H4 (cell line): ENCODE data around the gene RERE. TPM values are rescaled to one million over a fixed set of nuclear protein-coding genes. Genes with fewer than 3 reads are reported as not detected.

Source experiments
- DNase-seq: peaks from one replicate; pipeline ENCODE4 v3.0.0-alpha.2; 2015; ENCODE audit warnings: low spot score
- total RNA-seq: library from RNA; depleted of rRNA; stranded (reverse); fragments of >200 nt; shearing (Covaris generic); gene quantifications from 2 replicates; pipeline ENCODE4 v1.2.3, GENCODE V29; 2014

Gene RERE
- total RNA-seq, 1 experiment from 2014 or later: 19.1 TPM

DNA sequence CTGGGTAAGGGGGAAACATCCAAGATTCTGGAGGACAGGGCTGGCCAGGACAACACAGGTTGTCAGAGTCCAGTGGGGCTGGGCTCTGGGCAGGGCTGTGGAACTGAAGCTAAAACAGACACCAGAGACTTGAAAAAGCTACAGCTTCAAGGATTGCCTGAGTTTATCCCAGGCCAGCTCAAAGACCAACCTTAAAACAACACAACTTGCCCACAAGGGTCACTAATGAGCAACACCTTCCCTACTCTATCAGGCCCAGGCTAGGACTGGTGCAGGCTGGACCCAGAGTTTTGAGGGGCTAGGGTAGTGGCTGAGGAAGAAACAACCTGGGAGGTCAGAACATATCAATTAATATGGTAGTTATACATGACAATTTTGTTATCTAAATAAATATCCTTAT lies 338.9 kb downstream of the RERE start:
- no peak for DNase-seq

DNA sequence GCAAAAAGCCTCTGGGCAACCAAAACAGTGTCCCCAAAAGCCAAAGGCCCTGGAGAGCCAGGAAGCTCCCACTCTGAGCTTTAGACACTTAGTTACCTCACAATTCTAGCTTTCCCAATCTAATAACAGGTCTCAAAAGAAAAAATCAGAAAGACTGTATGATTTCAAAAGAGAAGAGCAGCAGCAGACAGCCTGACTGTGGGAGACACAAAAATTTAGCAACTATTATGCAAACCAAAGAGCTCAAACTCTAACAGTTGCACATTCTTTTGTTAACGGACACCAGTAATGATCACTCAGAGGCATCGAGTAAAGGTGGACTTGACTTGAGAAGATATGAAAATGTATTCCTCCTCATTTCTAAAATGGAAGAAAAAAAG lies 339.5 kb downstream of the RERE start:
- no peak for DNase-seq

- DNase-seq: no peak
Measured at GRCh38 chr1:8477166-8477982, 340.1 kb downstream of the RERE start.

DNA sequence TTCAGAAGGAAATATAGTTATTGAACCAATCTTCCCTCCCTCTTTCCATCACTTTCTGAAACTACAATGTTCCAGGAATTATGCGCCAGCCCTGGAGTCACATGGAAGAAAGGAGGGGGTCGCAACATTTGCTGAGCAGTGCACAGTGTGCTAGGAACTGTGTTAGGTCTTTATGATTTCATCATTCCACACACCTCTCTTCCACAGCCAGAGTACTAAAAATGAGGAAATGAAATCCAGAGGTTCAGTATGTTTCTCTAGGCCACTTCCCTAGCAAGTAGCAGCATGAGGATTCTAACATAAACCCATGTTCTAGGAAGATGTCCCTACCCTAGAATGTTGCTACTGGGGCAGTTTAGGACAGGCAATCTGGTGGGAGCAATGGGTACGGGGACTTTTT lies 341.4 kb downstream of the RERE start:
- no peak for DNase-seq

- DNase-seq: no peak
Measured at GRCh38 chr1:8474369-8474768, 343.1 kb downstream of the RERE start.

DNA sequence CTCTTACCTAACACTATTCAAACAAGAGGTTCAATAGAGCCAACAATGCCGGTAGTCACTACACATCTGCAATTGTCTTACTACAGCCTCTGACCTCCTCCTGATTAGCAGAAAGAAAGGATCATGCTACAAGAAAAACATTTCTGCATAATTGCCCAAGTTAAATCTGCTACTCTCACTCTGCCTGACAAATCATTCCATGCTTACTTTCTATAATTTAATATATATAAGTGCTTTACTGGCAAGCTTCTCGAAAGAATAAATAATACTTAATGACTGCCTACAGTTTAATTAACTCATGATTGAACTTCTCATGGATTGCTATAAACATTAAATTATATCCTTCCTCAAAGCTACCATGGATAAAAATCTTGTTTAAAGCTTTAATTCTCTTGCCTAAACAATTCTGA lies 343.5 kb downstream of the RERE start:
- DNase-seq: no peak

- DNase-seq: no peak
Measured at GRCh38 chr1:8473121-8473875, 344.1 kb downstream of the RERE start.

DNA sequence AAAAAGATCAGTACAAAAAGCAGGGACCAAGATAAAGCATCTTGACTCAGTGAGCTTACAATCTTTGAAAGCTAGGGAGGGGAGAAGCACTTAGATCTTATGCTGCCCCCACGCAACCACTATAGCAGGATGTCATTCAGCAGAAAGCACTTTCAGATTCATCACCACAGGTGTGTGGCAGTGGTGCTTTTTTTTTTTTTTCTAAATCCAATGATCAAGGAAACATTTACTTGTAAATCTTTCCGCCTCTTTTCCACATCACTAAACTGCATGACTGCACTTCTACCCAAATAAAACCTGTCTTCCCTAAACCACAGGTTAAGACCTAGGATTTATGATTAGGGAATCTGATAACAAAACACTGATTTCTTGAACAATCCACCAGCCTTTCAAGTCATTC lies 344.8 kb downstream of the RERE start:
- no peak for DNase-seq

GRCh38 chr1:8471451-8471850 lies 346.0 kb downstream of the RERE start:
- no peak for DNase-seq

- no peak for DNase-seq
Measured at GRCh38 chr1:8468751-8469150, 348.7 kb downstream of the RERE start.

- no peak for DNase-seq
Measured at GRCh38 chr1:8467308-8467707, 350.1 kb downstream of the RERE start.

GRCh38 chr1:8465692-8466091 lies 351.7 kb downstream of the RERE start:
- no peak for DNase-seq

DNA sequence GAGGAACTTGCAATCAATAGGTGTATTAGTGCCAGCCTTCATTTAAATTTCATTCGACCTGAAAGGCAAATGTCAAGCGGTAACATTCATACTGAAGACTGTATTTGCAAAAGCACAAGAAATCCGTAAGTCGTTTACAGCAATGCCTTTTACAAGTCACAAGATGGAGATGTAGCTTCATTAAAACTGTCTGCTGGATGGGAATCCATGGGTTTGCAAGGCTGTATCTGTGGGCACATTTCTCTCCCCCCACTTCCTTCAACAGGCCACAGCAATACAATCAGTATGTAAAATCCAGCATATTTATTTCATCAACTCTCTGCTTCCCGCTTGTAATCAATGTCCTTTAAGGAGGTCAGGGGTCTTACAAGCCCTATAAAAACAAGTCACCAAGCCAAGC lies 352.4 kb downstream of the RERE start:
- no peak for DNase-seq

DNA sequence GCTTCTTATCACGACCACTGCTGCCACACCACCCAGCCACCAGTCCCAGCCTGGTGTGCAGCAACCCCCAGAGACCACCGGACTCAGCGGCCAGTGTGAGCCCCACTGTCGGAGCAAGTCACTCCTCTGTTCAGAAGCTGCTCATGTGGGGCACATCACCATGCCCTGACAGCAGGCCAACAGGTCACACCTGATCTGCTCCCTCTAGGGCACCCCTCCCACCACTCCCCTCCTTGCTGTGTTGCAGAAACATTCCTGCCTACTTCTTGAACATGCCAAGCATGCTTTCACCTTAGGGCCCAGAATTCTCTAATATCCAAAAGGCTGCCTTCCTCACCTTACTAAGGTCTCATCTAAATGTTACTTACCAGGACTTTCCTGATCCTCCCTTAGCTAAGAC lies 353.1 kb downstream of the RERE start:
- no peak for DNase-seq

DNA sequence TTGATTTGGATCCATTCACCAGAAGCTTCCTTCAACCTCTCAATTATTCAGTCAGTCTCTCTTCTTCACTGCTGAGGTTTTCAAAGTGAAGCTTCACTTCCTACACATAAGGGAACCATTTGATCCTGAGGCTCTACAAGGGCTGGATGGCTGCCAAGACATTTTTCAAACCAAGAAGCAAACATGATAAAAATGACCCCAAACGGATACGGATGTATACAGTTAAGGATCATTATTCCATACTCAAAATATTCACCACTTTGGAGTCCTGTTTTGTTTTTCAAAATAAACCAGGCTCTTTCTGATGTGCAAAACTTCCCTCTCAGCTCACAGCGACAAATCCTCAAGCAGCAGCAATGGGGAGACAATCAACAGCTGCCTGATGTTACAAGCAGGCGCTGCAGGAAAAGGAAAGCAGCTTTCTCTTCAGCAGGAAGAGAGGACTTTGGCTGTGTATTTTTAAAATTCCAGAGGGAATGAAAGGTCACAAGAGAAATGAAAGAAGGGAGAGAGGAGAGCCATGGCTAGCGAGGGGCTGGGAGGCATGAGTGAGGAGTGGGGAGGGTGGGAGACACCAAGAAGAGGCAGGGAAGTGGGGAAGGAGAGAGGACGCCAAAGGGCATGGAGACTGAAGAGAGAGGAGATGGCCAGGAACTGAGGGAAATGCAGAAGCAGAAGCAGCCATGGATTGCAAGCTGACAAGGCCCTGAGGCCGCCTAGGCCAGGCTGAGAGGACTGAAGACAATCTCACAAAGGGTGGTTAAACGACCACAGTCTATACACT lies 354.1 kb downstream of the RERE start:
- peak; percentile 47 for DNase-seq

GRCh38 chr1:8462371-8462892 lies 355.0 kb downstream of the RERE start:
- no peak for DNase-seq

GRCh38 chr1:8461351-8462110 lies 355.9 kb downstream of the RERE start:
- DNase-seq: no peak

DNA sequence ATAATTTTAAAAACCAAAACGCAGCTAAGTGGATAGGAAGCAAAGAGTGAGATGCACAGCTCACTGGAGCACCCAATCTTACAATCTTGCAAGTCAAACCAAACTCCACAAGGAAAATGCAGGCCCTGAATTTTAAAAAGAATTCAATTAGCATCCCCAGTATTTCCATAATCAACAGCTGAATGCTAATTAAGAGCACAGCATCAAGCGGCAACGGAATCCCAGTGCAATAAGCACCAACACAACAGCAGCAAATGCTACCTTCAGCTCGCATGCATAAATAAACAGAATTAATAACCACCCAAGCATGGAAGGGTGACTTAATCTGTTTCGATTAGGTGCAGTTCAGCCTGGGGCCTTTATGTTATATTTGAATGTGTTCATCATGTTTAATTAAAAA lies 356.7 kb downstream of the RERE start:
- DNase-seq: no peak

DNA sequence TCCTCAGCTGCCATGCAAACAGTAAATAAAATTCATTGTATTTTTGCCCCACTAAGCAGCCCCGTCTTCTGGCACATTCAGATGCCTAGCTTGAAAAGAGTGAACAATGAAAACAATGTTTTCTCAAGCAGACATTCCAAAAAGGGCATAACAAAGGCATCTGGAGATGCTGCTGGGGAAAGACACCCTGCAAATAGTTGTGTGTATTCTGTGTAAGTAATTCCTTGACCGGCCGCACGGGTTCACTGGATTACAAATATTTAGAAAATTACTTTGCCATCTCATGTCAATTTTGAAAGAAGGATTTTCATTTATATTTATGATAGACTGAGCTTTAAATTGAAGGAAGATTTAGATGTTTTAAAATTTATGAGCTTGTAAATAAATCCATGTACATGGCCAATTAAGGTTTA lies 357.3 kb downstream of the RERE start:
- no peak for DNase-seq

- no peak for DNase-seq
Measured at GRCh38 chr1:8458607-8459006, 358.8 kb downstream of the RERE start.

DNA sequence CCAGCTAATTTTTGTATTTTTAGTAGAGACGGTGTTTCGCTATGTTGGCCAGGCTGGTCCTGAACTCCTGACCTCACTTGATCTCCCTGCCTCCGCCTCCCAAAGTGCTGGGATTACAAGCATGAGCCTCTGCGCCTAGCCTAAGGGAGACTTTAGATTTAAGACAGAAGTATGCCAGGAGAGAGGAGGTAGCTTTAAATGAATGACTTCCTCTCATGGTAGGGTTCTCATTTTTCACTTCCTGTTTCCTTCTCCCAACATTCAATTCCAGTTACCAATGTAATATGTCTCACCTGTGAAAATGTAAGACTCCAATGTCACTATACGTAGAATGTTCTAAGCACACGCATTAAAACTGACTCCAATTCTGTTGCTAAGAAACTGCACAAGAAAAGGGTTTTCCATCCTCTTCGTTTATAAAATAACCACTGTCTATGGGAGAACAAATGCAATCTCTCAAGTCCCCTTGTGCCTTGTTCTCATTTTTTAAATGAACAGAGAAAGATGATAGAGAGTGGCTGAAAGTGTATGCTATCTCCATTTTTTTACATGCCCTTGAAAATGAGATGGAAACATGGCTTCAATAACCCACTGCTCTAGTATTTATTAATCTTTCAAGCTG lies 359.6 kb downstream of the RERE start:
- DNase-seq: no peak
